ENCODE results near the gene PLXNB1. TPM values are rescaled to one million over a fixed set of nuclear protein-coding genes. Genes with fewer than 3 reads are reported as not detected.

PLXNB1 gene
- total RNA-seq, 1 donor from 2014 or later = 43.4 TPM

Other genes starting within 250 kb of the PLXNB1 start
- gene CDC25A, start 241.7 kb downstream of the PLXNB1 start, total RNA-seq = 0.32 TPM
- gene CAMP, start 206.6 kb downstream of the PLXNB1 start, total RNA-seq = 0.67 TPM
- gene ZNF589, start 189.0 kb downstream of the PLXNB1 start, total RNA-seq = 3.4 TPM
- gene NME6, start 128.7 kb downstream of the PLXNB1 start, total RNA-seq = 21.0 TPM
- not detected for gene SPINK8, start 96.4 kb downstream of the PLXNB1 start, total RNA-seq
- gene FBXW12, start 57.9 kb downstream of the PLXNB1 start, total RNA-seq = not detected
- 8.9 TPM for gene CCDC51, start 10.0 kb upstream of the PLXNB1 start, total RNA-seq
- gene TMA7, start 10.2 kb upstream of the PLXNB1 start, total RNA-seq = 192 TPM
- 4.1 TPM for gene ATRIP, start 16.7 kb upstream of the PLXNB1 start, total RNA-seq
- gene SHISA5, start 74.1 kb upstream of the PLXNB1 start, total RNA-seq = 47.8 TPM
- 1.5 TPM for gene PFKFB4, start 126.7 kb upstream of the PLXNB1 start, total RNA-seq
- gene UCN2, start 133.7 kb upstream of the PLXNB1 start, total RNA-seq = 0.48 TPM
- gene COL7A1, start 165.2 kb upstream of the PLXNB1 start, total RNA-seq = 26.5 TPM
- gene UQCRC1, start 179.6 kb upstream of the PLXNB1 start, total RNA-seq = 753 TPM
- gene TMEM89, start 191.7 kb upstream of the PLXNB1 start, total RNA-seq = not detected
- gene SLC26A6, start 205.4 kb upstream of the PLXNB1 start, total RNA-seq = 8.9 TPM
- 0.22 TPM for gene CELSR3, start 232.8 kb upstream of the PLXNB1 start, total RNA-seq

All from cardiac septum (tissue), 1 donor.